SU-DHL-6 (cell line): Measurements from ENCODE around the gene SNHG17.

Experiments used
- H2AFZ ChIP-seq: fragments of 200-600 bp; sonication (generic); 2 replicates; pipeline ENCODE4 v1.6.1; 2014; ENCODE audit warnings: low read depth, mild to moderate bottlenecking, moderate library complexity, mixed read lengths, antibody characterized with exemption, low read length; ENCODE audit not compliant: severe bottlenecking
- H3F3A ChIP-seq: fragments of 200-600 bp; shearing (Covaris generic); 2 replicates; pipeline ENCODE4 v1.6.0; 2016; ENCODE audit warnings: antibody characterized with exemption, mild to moderate bottlenecking; ENCODE audit not compliant: insufficient read depth
- H3K27ac ChIP-seq: fragments of 200-600 bp; sonication (generic); 2 replicates; pipeline ENCODE4 v1.5.1; 2016; ENCODE audit warnings: low read depth, mild to moderate bottlenecking, low read length, moderate library complexity, mixed read lengths
- H3K27me3 ChIP-seq: fragments of 200-600 bp; sonication (generic), shearing (Covaris generic); 2 replicates; pipeline ENCODE4 v1.6.0; 2014; ENCODE audit warnings: mild to moderate bottlenecking, low read length
- H3K36me3 ChIP-seq: fragments of 200-600 bp; sonication (generic); 2 replicates; pipeline ENCODE4 v1.6.1; 2014; ENCODE audit warnings: mild to moderate bottlenecking, low read length, mixed read lengths
- H3K4me2 ChIP-seq: fragments of 300-600, 200-600 bp; shearing (Covaris generic), sonication (generic); 2 replicates; pipeline ENCODE4 v1.6.0; 2014; ENCODE audit warnings: low read length, low read depth, mild to moderate bottlenecking; ENCODE audit not compliant: poor library complexity, severe bottlenecking
- H3K4me3 ChIP-seq: fragments of 200-600 bp; sonication (generic); 2 replicates; pipeline ENCODE4 v1.5.1; 2014; ENCODE audit warnings: antibody characterized with exemption, low read length, mild to moderate bottlenecking, mixed read lengths; ENCODE audit not compliant: insufficient read depth, poor library complexity, severe bottlenecking
- H3K79me2 ChIP-seq: fragments of 200-600 bp; sonication (generic); 2 replicates; pipeline ENCODE4 v1.6.1; 2014; ENCODE audit warnings: mild to moderate bottlenecking, low read length, moderate library complexity; ENCODE audit not compliant: insufficient read depth
- H3K9ac ChIP-seq: fragments of 200-600 bp; sonication (generic); 2 replicates; pipeline ENCODE4 v1.7.0; 2014; ENCODE audit warnings: mild to moderate bottlenecking, low read length
- H3K9me2 ChIP-seq: fragments of 200-600 bp; sonication (generic); replicated peaks from 2 replicates; pipeline ENCODE4 v1.6.1; 2014; ENCODE audit warnings: low read length; ENCODE audit not compliant: insufficient read depth
- H3K9me3 ChIP-seq: fragments of 200-600 bp; sonication (generic); 2 replicates; pipeline ENCODE4 v1.6.1; 2014; ENCODE audit warnings: low read length, mixed read lengths; ENCODE audit not compliant: insufficient read depth
- H4K20me1 ChIP-seq: fragments of 200-600 bp; sonication (generic); 2 replicates; pipeline ENCODE4 v1.6.1; 2014; ENCODE audit warnings: low read depth, mild to moderate bottlenecking, antibody characterized with exemption, low read length, moderate library complexity, mixed read lengths
- CTCF ChIP-seq: fragments of 200-600 bp; sonication (generic); IDR thresholded peaks from one replicate; pipeline ENCODE4 v1.5.1; 2017; ENCODE audit warnings: antibody characterized with exemption, mild to moderate bottlenecking, low read length, moderate library complexity; ENCODE audit not compliant: insufficient read depth, poor library complexity, severe bottlenecking

Gene SNHG17

GRCh38 chr20:38372806-38373205 lies 62.3 kb downstream of the SNHG17 start:
- no peak overlapping the region for H3K9ac ChIP-seq
- no peaks in the 10 kb centered on the region for H3K9me3 ChIP-seq
- H3F3A ChIP-seq, result no peaks in the 10 kb centered on the region
- no peak overlapping the region for H3K27ac ChIP-seq
- H4K20me1 ChIP-seq, result no peaks in the 10 kb centered on the region
- H3K4me3 ChIP-seq, result no peak overlapping the region
- H3K79me2 ChIP-seq, result no peaks in the 10 kb centered on the region
- no peaks in the 10 kb centered on the region for H3K36me3 ChIP-seq
- H2AFZ ChIP-seq, result no peak overlapping the region
- H3K27me3 ChIP-seq, result no peaks in the 10 kb centered on the region
- no peaks in the 10 kb centered on the region for H3K9me2 ChIP-seq
- H3K4me2 ChIP-seq, result no peak overlapping the region
- TF ChIP-seq CTCF, result no peak
